Uterus (tissue), 2 donors: ENCODE measurements around the gene LLGL2.

Experiments used
- CTCF ChIP-seq, 4 experiments: fragments of 200-600 bp in 2 of 4; fragments of 450-650 bp in 2 of 4; sonication (generic) in 2 of 4; IDR thresholded peaks; one replicate each; pipeline ENCODE4 v1.5.1; 2016 to 2019; ENCODE audit warnings: antibody characterized with exemption in 4 of 4, mild to moderate bottlenecking in 2 of 4, moderate library complexity in 1 of 4
- POLR2A ChIP-seq, 2 donors: fragments of 450-650 bp; IDR thresholded peaks; one replicate each; pipeline ENCODE4 v1.6.1; 2016; ENCODE audit warnings: antibody characterized with exemption in 2 of 2, mild to moderate bottlenecking in 1 of 2, moderate library complexity in 1 of 2

GRCh38 chr17:75551266-75551665 is 25.8 kb downstream of the LLGL2 start:
- TF ChIP-seq CTCF (IDR thresholded peaks at IDR 0.05) (no peak), POLR2A (IDR thresholded peaks at IDR 0.05) (no peak)
